Measurements from ENCODE around the gene GRID1.
"Not testable (repeated sequence)": the region's sequence is repeated elsewhere in the genome, so short reads cannot be mapped to it uniquely, and the experiment has no call there.

Gene GRID1

GRCh38 chr10:86109421-86109820, 257.2 kb downstream of the GRID1 start:
- DNase-seq (ENCODE audit: low read depth, low spot score) = no peak

DNA sequence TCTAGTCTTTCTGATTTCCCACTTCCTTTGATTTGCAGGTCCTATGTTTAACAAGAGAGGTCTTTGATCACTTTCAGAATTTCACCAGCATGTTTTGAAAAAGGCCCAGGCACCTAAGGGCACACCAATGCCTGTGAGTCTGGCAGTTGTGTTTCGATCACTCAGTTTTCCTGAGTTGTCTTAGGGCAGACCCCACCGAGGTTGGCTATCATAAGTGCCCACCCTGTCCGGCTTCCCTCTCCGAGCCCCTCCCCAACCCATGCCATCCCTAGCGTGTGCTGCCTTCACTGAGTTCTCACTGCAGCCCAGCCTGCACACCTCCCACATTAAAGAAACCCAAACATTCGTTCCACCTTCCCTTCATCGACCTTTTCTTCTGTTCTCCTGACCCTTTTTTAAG, 257.9 kb downstream of the GRID1 start:
- DNase-seq (ENCODE audit: low read depth, low spot score) = no peak

GRCh38 chr10:86107611-86108310, 258.8 kb downstream of the GRID1 start:
- not testable (repeated sequence) for DNase-seq (ENCODE audit: low read depth, low spot score)

GRCh38 chr10:86107131-86107530, 259.5 kb downstream of the GRID1 start:
- DNase-seq (ENCODE audit: low read depth, low spot score) = no peak

DNA sequence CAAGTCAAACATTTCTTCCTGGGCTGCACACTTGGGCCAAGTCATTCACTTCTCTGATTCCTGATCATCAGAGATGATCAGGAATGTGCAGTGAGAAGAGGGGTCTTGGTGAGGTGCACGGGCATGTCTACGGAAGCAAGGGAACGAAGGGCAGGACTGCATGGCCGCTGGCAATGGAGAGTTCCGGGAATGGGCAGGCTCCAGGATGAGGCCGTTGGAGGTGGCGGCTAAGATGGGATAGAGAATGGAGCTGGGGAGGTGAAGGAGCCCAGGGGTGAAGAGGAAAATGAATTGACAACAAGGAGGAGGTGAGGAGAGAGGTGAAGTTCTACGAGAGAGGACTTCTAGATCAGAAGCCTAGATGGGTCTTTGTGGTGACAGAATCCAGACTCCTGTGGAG, 260.0 kb downstream of the GRID1 start:
- no peak for DNase-seq (ENCODE audit: low read depth, low spot score)

GRCh38 chr10:86105640-86106039, 261.0 kb downstream of the GRID1 start:
- DNase-seq (ENCODE audit: low read depth, low spot score) = no peak

GRCh38 chr10:86105181-86105580, 261.4 kb downstream of the GRID1 start:
- DNase-seq (ENCODE audit: low read depth, low spot score) = no peak

GRCh38 chr10:86104611-86105145, 261.9 kb downstream of the GRID1 start:
- DNase-seq (ENCODE audit: low read depth, low spot score) = no peak

- no peak for DNase-seq (ENCODE audit: low read depth, low spot score)
These were observed 262.4 kb downstream of the GRID1 start for GRCh38 chr10:86104156-86104555.

- DNase-seq (ENCODE audit: low read depth, low spot score) = no peak
These were observed 263.0 kb downstream of the GRID1 start for GRCh38 chr10:86103391-86104101.

DNA sequence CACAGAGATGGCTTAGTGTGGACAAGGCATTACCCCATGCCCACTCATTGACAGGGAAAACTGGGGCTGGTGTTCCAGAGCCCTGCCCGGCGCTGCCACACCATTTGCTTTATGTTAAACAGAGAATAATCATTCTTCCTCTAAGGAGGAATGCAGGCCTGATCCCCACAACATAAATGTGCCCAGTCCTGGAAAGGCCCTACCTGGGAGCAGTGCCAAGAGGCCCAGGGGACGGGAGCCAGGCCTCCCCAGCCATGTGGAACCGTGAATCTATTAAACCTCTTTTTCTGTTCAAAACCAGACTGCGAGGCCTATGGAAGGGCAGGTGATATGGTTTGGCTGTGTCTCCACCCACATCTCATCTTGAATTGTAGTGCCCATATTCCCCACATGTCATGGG, 264.1 kb downstream of the GRID1 start:
- no peak for DNase-seq (ENCODE audit: low read depth, low spot score)

DNA sequence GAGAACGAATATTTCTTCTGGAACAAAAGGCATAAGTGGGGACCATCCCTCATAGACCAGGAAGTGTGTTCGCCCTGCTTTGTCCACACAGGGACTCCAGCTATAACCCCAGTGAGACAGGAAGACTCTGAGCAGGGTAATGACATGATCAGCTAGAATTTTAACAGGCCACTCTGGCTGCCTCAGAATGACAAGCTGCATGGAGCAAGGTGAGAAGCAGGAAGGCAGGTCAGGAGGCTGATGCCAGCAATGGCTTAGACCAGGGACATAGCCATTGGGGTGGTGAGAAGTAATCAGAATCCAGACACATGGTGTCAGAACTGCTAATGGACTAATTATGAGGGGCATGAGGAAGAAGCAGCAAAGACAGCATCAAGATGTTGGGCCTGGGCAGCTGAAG, 264.6 kb downstream of the GRID1 start:
- DNase-seq (ENCODE audit: low read depth, low spot score) = no peak

- peak; percentile 23 for DNase-seq (ENCODE audit: low read depth, low spot score)
These were observed 266.0 kb downstream of the GRID1 start for GRCh38 chr10:86100581-86101061.

- DNase-seq (ENCODE audit: low read depth, low spot score) = no peak
These were observed 266.9 kb downstream of the GRID1 start for GRCh38 chr10:86099542-86100334.

GRCh38 chr10:86098187-86098881, 268.3 kb downstream of the GRID1 start:
- DNase-seq (ENCODE audit: low read depth, low spot score) = no peak

GRCh38 chr10:86095061-86095460, 271.5 kb downstream of the GRID1 start:
- DNase-seq (ENCODE audit: low read depth, low spot score) = not testable (repeated sequence)

DNA sequence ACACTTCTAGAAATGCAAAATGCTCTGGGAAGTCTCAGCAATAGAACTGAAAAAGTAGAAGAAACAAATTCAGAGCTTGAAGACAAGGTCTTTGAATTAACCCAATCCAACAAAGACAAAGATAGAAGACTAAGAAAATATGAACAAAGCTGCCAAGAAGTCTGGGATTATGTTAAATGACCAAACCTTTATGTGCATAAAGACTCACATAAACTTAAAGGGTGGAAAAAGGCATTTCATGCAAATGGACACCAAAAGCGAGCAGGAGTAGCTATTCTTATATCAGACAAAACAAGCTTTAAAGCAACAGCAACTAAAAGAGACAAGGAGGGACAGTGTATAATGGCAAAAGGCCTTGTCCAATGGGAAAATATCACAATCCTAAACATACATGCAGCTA, 274.3 kb downstream of the GRID1 start:
- DNase-seq (ENCODE audit: low read depth, low spot score) = not testable (repeated sequence)

- DNase-seq (ENCODE audit: low read depth, low spot score) = no peak
These were observed 275.4 kb downstream of the GRID1 start for GRCh38 chr10:86091216-86091615.

DNA sequence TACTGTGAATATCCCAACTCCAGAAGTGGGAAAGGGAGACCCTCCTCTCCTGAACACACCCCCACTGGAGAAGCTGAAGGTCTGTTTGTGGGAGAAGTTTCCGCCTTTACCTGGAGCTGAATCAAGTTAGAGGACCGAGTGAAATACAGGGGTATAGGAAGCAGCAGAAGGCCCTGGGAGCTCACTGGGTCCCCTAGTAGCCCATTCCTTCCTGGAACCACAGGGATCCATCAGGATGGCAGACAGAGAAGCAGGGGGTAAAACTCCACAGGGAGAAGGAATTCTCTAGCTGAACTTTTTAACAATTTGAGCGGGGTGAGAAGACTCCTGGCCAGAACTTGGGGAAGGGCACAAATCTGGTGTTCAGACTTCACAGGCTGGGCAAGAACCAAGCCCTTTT, 275.8 kb downstream of the GRID1 start:
- DNase-seq (ENCODE audit: low read depth, low spot score) = no peak

GRCh38 chr10:86087716-86088115, 278.9 kb downstream of the GRID1 start:
- no peak for DNase-seq (ENCODE audit: low read depth, low spot score)

DNA sequence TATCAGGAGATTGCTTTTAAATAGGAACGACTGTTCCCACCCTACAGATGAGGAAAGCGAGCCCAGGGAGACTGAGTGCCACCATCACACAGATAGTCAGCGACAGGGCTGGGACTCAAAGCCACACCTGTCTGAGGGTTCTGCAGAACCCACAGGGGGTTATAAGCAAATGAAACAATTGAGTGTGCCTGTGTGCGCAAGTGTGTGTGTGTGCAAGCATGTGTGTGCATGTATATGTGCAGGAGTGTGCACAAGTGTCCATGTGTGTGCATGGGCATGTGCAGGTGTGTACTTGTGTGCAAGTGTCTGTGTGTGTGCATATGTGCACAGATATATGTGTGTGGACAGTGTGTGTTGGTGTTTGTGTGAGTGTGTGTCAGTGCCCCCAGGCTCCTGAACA, 280.2 kb downstream of the GRID1 start:
- no peak for DNase-seq (ENCODE audit: low read depth, low spot score)
